ENCODE results near the gene CD177. TPM values are rescaled to one million over a fixed set of nuclear protein-coding genes. Genes with fewer than 3 reads are reported as not detected.
"Not testable (repeated sequence)": the region's sequence is repeated elsewhere in the genome, so short reads cannot be mapped to it uniquely, and the experiment has no call there.

CD177 gene
- total RNA-seq, 1 experiment from 2014 or later, result 2.0 TPM

DNA sequence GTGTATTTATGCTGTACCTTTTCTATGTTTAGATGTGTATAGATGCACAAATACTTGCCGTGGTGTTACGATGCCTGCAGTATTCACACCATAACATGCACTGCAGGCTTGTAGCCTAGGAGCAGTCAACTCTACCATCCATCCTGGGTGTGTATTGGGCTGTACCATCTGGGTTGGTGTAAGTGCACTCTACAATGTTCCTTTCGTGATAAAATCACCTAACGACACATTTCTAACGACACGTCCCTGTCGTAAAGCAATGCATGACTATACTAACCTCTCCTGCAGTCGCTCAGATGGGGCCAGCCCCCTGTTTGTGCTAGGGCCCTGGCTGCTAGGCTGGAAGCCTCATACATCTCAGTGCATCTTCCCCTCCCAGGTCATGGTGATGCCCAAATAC lies 18.4 kb downstream of the CD177 start (continued):
- TF ChIP-seq, protein P1, sequence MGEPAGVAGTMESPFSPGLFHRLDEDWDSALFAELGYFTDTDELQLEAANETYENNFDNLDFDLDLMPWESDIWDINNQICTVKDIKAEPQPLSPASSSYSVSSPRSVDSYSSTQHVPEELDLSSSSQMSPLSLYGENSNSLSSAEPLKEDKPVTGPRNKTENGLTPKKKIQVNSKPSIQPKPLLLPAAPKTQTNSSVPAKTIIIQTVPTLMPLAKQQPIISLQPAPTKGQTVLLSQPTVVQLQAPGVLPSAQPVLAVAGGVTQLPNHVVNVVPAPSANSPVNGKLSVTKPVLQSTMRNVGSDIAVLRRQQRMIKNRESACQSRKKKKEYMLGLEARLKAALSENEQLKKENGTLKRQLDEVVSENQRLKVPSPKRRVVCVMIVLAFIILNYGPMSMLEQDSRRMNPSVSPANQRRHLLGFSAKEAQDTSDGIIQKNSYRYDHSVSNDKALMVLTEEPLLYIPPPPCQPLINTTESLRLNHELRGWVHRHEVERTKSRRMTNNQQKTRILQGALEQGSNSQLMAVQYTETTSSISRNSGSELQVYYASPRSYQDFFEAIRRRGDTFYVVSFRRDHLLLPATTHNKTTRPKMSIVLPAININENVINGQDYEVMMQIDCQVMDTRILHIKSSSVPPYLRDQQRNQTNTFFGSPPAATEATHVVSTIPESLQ (CRISPR knock-in tag; IDR thresholded peaks at IDR 0.05), result no peak
- TF ChIP-seq RORB (CRISPR knock-in tag; IDR thresholded peaks at IDR 0.05), result no peak

DNA sequence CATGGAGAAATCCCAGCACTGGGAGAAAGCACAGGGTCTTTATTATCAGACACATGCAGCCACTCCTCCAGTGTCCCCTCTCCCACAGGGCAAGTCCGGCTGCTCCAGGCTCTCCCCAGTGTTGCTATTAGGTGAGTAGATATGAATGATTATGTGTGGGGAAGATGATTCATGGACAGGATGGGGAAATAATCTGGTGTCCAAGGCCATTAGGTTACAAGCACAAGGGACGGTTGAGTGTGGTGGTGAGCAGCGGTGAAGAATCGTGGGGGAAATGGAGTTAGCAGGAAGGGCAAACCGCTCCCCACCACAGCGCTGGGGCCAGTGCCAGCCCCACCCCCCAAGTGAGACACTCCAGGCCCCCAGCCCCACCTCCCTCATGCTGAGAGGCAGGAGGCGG lies 19.0 kb downstream of the CD177 start:
- TF ChIP-seq NFYB (CRISPR knock-in tag; conservative IDR thresholded peaks at IDR 0.05; ENCODE audit: low read depth) (no peak), PRRX2 (CRISPR knock-in tag; IDR thresholded peaks at IDR 0.05) (no peak), KAT7 (CRISPR knock-in tag; IDR thresholded peaks at IDR 0.05; ENCODE audit: borderline replicate concordance) (no peak), GABPB1 (CRISPR knock-in tag; IDR thresholded peaks at IDR 0.05) (no peak), TEAD1 (CRISPR knock-in tag; IDR thresholded peaks at IDR 0.05) (no peak), OVOL2 (CRISPR knock-in tag; IDR thresholded peaks at IDR 0.05; ENCODE audit: borderline replicate concordance) (no peak), MYBL2 (CRISPR knock-in tag; IDR thresholded peaks at IDR 0.05) (no peak), NR3C1 (CRISPR knock-in tag; conservative IDR thresholded peaks at IDR 0.05; ENCODE audit: low read depth) (no peak)
- TF ChIP-seq, protein P2, sequence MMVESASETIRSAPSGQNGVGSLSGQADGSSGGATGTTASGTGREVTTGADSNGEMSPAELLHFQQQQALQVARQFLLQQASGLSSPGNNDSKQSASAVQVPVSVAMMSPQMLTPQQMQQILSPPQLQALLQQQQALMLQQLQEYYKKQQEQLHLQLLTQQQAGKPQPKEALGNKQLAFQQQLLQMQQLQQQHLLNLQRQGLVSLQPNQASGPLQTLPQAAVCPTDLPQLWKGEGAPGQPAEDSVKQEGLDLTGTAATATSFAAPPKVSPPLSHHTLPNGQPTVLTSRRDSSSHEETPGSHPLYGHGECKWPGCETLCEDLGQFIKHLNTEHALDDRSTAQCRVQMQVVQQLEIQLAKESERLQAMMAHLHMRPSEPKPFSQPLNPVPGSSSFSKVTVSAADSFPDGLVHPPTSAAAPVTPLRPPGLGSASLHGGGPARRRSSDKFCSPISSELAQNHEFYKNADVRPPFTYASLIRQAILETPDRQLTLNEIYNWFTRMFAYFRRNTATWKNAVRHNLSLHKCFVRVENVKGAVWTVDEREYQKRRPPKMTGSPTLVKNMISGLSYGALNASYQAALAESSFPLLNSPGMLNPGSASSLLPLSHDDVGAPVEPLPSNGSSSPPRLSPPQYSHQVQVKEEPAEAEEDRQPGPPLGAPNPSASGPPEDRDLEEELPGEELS (CRISPR knock-in tag; IDR thresholded peaks at IDR 0.05), result no peak
- TF ChIP-seq, protein P3, sequence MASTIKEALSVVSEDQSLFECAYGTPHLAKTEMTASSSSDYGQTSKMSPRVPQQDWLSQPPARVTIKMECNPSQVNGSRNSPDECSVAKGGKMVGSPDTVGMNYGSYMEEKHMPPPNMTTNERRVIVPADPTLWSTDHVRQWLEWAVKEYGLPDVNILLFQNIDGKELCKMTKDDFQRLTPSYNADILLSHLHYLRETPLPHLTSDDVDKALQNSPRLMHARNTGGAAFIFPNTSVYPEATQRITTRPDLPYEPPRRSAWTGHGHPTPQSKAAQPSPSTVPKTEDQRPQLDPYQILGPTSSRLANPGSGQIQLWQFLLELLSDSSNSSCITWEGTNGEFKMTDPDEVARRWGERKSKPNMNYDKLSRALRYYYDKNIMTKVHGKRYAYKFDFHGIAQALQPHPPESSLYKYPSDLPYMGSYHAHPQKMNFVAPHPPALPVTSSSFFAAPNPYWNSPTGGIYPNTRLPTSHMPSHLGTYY (CRISPR knock-in tag; IDR thresholded peaks at IDR 0.05), result no peak
- TF ChIP-seq, protein P4, sequence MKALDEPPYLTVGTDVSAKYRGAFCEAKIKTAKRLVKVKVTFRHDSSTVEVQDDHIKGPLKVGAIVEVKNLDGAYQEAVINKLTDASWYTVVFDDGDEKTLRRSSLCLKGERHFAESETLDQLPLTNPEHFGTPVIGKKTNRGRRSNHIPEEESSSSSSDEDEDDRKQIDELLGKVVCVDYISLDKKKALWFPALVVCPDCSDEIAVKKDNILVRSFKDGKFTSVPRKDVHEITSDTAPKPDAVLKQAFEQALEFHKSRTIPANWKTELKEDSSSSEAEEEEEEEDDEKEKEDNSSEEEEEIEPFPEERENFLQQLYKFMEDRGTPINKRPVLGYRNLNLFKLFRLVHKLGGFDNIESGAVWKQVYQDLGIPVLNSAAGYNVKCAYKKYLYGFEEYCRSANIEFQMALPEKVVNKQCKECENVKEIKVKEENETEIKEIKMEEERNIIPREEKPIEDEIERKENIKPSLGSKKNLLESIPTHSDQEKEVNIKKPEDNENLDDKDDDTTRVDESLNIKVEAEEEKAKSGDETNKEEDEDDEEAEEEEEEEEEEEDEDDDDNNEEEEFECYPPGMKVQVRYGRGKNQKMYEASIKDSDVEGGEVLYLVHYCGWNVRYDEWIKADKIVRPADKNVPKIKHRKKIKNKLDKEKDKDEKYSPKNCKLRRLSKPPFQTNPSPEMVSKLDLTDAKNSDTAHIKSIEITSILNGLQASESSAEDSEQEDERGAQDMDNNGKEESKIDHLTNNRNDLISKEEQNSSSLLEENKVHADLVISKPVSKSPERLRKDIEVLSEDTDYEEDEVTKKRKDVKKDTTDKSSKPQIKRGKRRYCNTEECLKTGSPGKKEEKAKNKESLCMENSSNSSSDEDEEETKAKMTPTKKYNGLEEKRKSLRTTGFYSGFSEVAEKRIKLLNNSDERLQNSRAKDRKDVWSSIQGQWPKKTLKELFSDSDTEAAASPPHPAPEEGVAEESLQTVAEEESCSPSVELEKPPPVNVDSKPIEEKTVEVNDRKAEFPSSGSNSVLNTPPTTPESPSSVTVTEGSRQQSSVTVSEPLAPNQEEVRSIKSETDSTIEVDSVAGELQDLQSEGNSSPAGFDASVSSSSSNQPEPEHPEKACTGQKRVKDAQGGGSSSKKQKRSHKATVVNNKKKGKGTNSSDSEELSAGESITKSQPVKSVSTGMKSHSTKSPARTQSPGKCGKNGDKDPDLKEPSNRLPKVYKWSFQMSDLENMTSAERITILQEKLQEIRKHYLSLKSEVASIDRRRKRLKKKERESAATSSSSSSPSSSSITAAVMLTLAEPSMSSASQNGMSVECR (CRISPR knock-in tag; IDR thresholded peaks at IDR 0.05; ENCODE audit: borderline replicate concordance), result no peak
- TF ChIP-seq, protein P5, sequence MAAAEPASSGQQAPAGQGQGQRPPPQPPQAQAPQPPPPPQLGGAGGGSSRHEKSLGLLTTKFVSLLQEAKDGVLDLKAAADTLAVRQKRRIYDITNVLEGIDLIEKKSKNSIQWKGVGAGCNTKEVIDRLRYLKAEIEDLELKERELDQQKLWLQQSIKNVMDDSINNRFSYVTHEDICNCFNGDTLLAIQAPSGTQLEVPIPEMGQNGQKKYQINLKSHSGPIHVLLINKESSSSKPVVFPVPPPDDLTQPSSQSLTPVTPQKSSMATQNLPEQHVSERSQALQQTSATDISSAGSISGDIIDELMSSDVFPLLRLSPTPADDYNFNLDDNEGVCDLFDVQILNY (CRISPR knock-in tag; IDR thresholded peaks at IDR 0.05), result no peak
- TF ChIP-seq, protein P6, sequence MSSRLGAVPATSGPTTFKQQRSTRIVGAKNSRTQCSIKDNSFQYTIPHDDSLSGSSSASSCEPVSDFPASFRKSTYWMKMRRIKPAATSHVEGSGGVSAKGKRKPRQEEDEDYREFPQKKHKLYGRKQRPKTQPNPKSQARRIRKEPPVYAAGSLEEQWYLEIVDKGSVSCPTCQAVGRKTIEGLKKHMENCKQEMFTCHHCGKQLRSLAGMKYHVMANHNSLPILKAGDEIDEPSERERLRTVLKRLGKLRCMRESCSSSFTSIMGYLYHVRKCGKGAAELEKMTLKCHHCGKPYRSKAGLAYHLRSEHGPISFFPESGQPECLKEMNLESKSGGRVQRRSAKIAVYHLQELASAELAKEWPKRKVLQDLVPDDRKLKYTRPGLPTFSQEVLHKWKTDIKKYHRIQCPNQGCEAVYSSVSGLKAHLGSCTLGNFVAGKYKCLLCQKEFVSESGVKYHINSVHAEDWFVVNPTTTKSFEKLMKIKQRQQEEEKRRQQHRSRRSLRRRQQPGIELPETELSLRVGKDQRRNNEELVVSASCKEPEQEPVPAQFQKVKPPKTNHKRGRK (CRISPR knock-in tag; IDR thresholded peaks at IDR 0.05; ENCODE audit: borderline replicate concordance), result no peak
- CTCF ChIA-PET, result no interaction called here
- Mint-ChIP-seq H3K36me3 (no peaks in the 10 kb centered on the region), H3K9me3 (no peaks in the 10 kb centered on the region), H3K4me3 (no peak overlapping the region), H3K4me1 (peaks cover 19% of the 10 kb centered on the region), H3K27me3 (ENCODE audit: low read depth) (peaks cover 8% of the 10 kb centered on the region; the same call in 1 of the 2 replicates), H3K27ac (no peak overlapping the region)
- POLR2A ChIA-PET, result no interaction called here
- DNase-seq (ENCODE audit: low spot score), result no peak
- no peak for ATAC-seq

DNA sequence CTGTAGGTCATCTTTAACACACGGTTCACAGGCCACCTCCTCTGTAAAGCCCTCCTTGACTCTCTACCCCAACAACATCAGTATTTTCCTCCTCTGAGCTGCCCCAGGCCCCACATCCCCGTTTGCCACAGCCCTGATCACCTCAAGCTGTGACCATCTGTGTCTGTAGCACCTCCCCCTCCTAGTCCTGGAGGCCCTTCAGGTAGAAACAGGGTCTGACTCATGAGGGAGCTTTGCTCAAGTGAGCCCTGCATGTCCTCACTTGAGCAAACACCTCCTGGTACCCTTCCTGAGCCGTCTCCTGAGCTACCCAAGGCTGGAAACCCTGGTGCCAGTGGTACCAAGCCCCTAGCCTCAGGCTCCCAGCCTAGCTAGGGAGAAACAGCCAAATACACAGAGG lies 24.1 kb downstream of the CD177 start:
- H3K27ac Mint-ChIP-seq; CTCF ChIA-PET; H3K36me3 Mint-ChIP-seq; H3K9me3 Mint-ChIP-seq; DNase-seq (ENCODE audit: low spot score); POLR2A ChIA-PET; H3K4me3 Mint-ChIP-seq; H3K27me3 Mint-ChIP-seq (ENCODE audit: low read depth): not testable (repeated sequence)
- peaks cover 27% of the 10 kb centered on the region for H3K4me1 Mint-ChIP-seq
- peak; percentile 71 for ATAC-seq
